K562 (cell line): ENCODE measurements around the gene TMEM72.

ENCODE experiments used
- CBX5 ChIP-seq: IDR thresholded peaks from 2 replicates; pipeline ENCODE4 v1.6.1; 2014; ENCODE audit warnings: low read depth, borderline replicate concordance
- MECOM ChIP-seq: fragments of 250-450 bp; sonication (Bioruptor Pico); IDR thresholded peaks from 2 replicates; pipeline ENCODE4 v1.8.0; 2022; ENCODE audit warnings: inconsistent platforms
- POLR2A ChIP-seq: fragments of 450-650 bp; conservative IDR thresholded peaks from 2 replicates; pipeline ENCODE4 v1.6.1; 2016
- POLR2AphosphoS5 ChIP-seq: IDR thresholded peaks from 2 replicates; pipeline ENCODE4 v1.6.1; 2011; ENCODE audit warnings: mild to moderate bottlenecking, low read depth, low read length, moderate library complexity; ENCODE audit not compliant: control insufficient read depth, insufficient read depth
- YY1 ChIP-seq, 3 experiments: IDR thresholded peaks; 2 replicates each; pipeline ENCODE4 v1.6.1; 2011; ENCODE audit warnings: low read length in 2 of 3, mild to moderate bottlenecking in 2 of 3, moderate library complexity in 2 of 3, borderline replicate concordance in 1 of 3, control low read depth in 1 of 3, low read depth in 1 of 3; ENCODE audit not compliant: insufficient read depth in 3 of 3, insufficient replicate concordance in 2 of 3, control insufficient read depth in 1 of 3, insufficient read length in 1 of 3; ENCODE audit errors: extremely low read depth in 1 of 3
- ZBTB7A ChIP-seq: IDR thresholded peaks from 2 replicates; pipeline ENCODE4 v1.6.1; 2011; ENCODE audit warnings: low read depth, mild to moderate bottlenecking, low read length, moderate library complexity, borderline replicate concordance; ENCODE audit not compliant: control insufficient read depth
- TF ChIP-seq, protein P1 (sequence below), 2 experiments: IDR thresholded peaks; 2 replicates each; pipeline ENCODE4 v1.6.1; 2011; ENCODE audit warnings: borderline replicate concordance in 1 of 2, control low read depth in 1 of 2, low read depth in 1 of 2, low read length in 1 of 2, mild to moderate bottlenecking in 1 of 2, mixed read lengths in 1 of 2, moderate library complexity in 1 of 2; ENCODE audit not compliant: insufficient read depth in 1 of 2, insufficient read length in 1 of 2, poor library complexity in 1 of 2, severe bottlenecking in 1 of 2; ENCODE audit errors: extremely low read depth in 1 of 2
- TF ChIP-seq, protein P2 (sequence below), 3 experiments: IDR thresholded peaks in 2 of 3; conservative IDR thresholded peaks in 1 of 3; 2 replicates each; pipeline ENCODE4 v1.5.1; 2011 to 2012; ENCODE audit warnings: low read length in 3 of 3, mild to moderate bottlenecking in 3 of 3, control low read depth in 2 of 3, improper control_type of control experiment in 1 of 3, inconsistent platforms in 1 of 3, low read depth in 1 of 3, mixed read lengths in 1 of 3, moderate library complexity in 1 of 3; ENCODE audit not compliant: insufficient read depth in 2 of 3
- TF ChIP-seq, protein P3 (sequence below): fragments of 450-650 bp; formaldehyde crosslinking; IDR thresholded peaks from 2 replicates; pipeline ENCODE4 v1.4.0; 2022; ENCODE audit warnings: mild to moderate bottlenecking, moderate library complexity
- TF ChIP-seq, protein P4 (sequence below), 2 experiments: fragments of 450-650 bp; formaldehyde crosslinking in 1 of 2; IDR thresholded peaks; 2 replicates each; pipeline versions ENCODE4 v1.4.0 to v1.6.1; 2014 to 2020; ENCODE audit warnings: mild to moderate bottlenecking in 2 of 2, borderline replicate concordance in 1 of 2, low read depth in 1 of 2

DNA sequence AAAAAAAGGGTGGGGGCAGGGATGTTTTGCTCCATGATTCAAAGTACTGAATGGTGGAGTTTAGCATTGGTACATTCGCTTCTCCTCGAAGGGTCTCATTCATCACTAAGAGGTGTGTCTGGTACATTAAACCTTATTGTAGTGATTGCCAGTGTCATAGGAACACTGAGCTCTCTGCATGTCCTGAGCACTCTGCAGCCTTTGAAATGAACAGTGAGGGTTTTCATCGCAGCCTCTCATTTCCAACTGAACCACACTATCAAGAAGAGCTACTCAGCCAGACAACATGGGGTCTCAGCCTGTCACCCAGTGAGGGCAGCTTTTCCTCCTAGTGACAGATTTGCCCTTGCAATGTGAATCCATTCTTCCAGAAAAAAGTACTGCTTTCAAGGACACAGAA is 75.0 kb downstream of the TMEM72 start:
- TF ChIP-seq MECOM (CRISPR knock-in tag) (no peak), POLR2AphosphoS5 (no peak), CBX5 (no peak), ZBTB7A (no peak), YY1 (IDR thresholded peaks at IDR 0.05; ENCODE audit: borderline replicate concordance in 1 of 3, control insufficient read depth in 1 of 3, extremely low read depth in 1 of 3, insufficient read depth in 3 of 3, insufficient read length in 1 of 3, insufficient replicate concordance in 2 of 3, low read depth in 1 of 3, low read length in 2 of 3) (no peak), POLR2A (no peak)
- TF ChIP-seq, protein P1, sequence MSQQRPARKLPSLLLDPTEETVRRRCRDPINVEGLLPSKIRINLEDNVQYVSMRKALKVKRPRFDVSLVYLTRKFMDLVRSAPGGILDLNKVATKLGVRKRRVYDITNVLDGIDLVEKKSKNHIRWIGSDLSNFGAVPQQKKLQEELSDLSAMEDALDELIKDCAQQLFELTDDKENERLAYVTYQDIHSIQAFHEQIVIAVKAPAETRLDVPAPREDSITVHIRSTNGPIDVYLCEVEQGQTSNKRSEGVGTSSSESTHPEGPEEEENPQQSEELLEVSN (IDR thresholded peaks at IDR 0.05; ENCODE audit: borderline replicate concordance in 1 of 2, extremely low read depth in 1 of 2, insufficient read depth in 1 of 2, insufficient read length in 1 of 2, low read depth in 1 of 2, low read length in 1 of 2, poor library complexity in 1 of 2, severe bottlenecking in 1 of 2): no peak
- TF ChIP-seq, protein P2, sequence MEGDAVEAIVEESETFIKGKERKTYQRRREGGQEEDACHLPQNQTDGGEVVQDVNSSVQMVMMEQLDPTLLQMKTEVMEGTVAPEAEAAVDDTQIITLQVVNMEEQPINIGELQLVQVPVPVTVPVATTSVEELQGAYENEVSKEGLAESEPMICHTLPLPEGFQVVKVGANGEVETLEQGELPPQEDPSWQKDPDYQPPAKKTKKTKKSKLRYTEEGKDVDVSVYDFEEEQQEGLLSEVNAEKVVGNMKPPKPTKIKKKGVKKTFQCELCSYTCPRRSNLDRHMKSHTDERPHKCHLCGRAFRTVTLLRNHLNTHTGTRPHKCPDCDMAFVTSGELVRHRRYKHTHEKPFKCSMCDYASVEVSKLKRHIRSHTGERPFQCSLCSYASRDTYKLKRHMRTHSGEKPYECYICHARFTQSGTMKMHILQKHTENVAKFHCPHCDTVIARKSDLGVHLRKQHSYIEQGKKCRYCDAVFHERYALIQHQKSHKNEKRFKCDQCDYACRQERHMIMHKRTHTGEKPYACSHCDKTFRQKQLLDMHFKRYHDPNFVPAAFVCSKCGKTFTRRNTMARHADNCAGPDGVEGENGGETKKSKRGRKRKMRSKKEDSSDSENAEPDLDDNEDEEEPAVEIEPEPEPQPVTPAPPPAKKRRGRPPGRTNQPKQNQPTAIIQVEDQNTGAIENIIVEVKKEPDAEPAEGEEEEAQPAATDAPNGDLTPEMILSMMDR (IDR thresholded peaks at IDR 0.05 in 2 of 3, conservative IDR thresholded peaks at IDR 0.05 in 1 of 3; ENCODE audit: insufficient read depth in 2 of 3, low read depth in 1 of 3, low read length in 3 of 3): no peak
- TF ChIP-seq, protein P3, sequence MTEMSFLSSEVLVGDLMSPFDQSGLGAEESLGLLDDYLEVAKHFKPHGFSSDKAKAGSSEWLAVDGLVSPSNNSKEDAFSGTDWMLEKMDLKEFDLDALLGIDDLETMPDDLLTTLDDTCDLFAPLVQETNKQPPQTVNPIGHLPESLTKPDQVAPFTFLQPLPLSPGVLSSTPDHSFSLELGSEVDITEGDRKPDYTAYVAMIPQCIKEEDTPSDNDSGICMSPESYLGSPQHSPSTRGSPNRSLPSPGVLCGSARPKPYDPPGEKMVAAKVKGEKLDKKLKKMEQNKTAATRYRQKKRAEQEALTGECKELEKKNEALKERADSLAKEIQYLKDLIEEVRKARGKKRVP (CRISPR knock-in tag): no peak
- TF ChIP-seq, protein P4, sequence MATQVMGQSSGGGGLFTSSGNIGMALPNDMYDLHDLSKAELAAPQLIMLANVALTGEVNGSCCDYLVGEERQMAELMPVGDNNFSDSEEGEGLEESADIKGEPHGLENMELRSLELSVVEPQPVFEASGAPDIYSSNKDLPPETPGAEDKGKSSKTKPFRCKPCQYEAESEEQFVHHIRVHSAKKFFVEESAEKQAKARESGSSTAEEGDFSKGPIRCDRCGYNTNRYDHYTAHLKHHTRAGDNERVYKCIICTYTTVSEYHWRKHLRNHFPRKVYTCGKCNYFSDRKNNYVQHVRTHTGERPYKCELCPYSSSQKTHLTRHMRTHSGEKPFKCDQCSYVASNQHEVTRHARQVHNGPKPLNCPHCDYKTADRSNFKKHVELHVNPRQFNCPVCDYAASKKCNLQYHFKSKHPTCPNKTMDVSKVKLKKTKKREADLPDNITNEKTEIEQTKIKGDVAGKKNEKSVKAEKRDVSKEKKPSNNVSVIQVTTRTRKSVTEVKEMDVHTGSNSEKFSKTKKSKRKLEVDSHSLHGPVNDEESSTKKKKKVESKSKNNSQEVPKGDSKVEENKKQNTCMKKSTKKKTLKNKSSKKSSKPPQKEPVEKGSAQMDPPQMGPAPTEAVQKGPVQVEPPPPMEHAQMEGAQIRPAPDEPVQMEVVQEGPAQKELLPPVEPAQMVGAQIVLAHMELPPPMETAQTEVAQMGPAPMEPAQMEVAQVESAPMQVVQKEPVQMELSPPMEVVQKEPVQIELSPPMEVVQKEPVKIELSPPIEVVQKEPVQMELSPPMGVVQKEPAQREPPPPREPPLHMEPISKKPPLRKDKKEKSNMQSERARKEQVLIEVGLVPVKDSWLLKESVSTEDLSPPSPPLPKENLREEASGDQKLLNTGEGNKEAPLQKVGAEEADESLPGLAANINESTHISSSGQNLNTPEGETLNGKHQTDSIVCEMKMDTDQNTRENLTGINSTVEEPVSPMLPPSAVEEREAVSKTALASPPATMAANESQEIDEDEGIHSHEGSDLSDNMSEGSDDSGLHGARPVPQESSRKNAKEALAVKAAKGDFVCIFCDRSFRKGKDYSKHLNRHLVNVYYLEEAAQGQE (IDR thresholded peaks at IDR 0.05; ENCODE audit: borderline replicate concordance): no peak
- TF ChIP-seq, protein P4 (CRISPR knock-in tag; IDR thresholded peaks at IDR 0.05; ENCODE audit: low read depth): no peak
